Measurements from ENCODE around the gene RASD1.

- TF ChIP-seq CTCF (IDR thresholded peaks at IDR 0.05) (no peak), POLR2A (IDR thresholded peaks at IDR 0.05) (no peak), POLR2AphosphoS5 (IDR thresholded peaks at IDR 0.05) (no peak)
Measured at GRCh38 chr17:17497065-17497844, 1.1 kb upstream of the RASD1 start.
